Endometrial microvascular endothelial cells (primary cell): ENCODE data around the gene CDCA3. TPM values are rescaled to one million over a fixed set of nuclear protein-coding genes. Genes with fewer than 3 reads are reported as not detected.

Experiments
- in situ Hi-C: cut with HindIII; loops from 2 replicates; pipeline ENCODE4 v1.10.0; 2017; ENCODE audit warnings: low sequenced_read_pairs, low pct_unique_long_range_greater_than_20kb; ENCODE audit errors: inconsistent ontology term
- total RNA-seq: library from RNA; depleted of rRNA; stranded (reverse); fragments of >200 nt; gene quantifications from one replicate; pipeline ENCODE4 v1.2.3, GENCODE V29; 2015; ENCODE audit errors: inconsistent ontology term

CDCA3 gene
- total RNA-seq, 1 donor from 2014 or later, result 50.0 TPM

GRCh38 chr12:6799147-6799546 lies 51.9 kb downstream of the CDCA3 start:
- in situ Hi-C loops, result loop anchor here (10.0 kb wide), 1 partner anchor 74 kb away; the partner anchor contains the start of gene COPS7A

Other genes starting within 250 kb of the CDCA3 start
- gene CHD4, start 243.9 kb downstream of the CDCA3 start, total RNA-seq, result 202 TPM
- gene LPAR5, start 215.3 kb downstream of the CDCA3 start, total RNA-seq, result not detected
- not detected for gene ACRBP, start 203.9 kb downstream of the CDCA3 start, total RNA-seq
- 39.5 TPM for gene ING4, start 188.2 kb downstream of the CDCA3 start, total RNA-seq
- 13.8 TPM for gene ZNF384, start 161.9 kb downstream of the CDCA3 start, total RNA-seq
- gene PIANP, start 150.5 kb downstream of the CDCA3 start, total RNA-seq, result not detected
- 69.5 TPM for gene COPS7A, start 127.2 kb downstream of the CDCA3 start, total RNA-seq
- gene MLF2, start 98.1 kb downstream of the CDCA3 start, total RNA-seq, result 223 TPM
- 238 TPM for gene PTMS, start 84.9 kb downstream of the CDCA3 start, total RNA-seq
- 0.19 TPM for gene LAG3, start 78.8 kb downstream of the CDCA3 start, total RNA-seq
- not detected for gene CD4, start 61.8 kb downstream of the CDCA3 start, total RNA-seq
- gene GPR162, start 29.5 kb downstream of the CDCA3 start, total RNA-seq, result 0.19 TPM
- 32.3 TPM for gene P3H3, start 22.9 kb downstream of the CDCA3 start, total RNA-seq
- 0.74 TPM for gene GNB3, start 10.4 kb downstream of the CDCA3 start, total RNA-seq
- 102 TPM for gene USP5, start 864 bp upstream of the CDCA3 start, total RNA-seq
- gene TPI1, start 16.2 kb upstream of the CDCA3 start, total RNA-seq, result 1,455 TPM
- gene SPSB2, start 22.0 kb upstream of the CDCA3 start, total RNA-seq, result 2.1 TPM
- gene LRRC23, start 53.5 kb upstream of the CDCA3 start, total RNA-seq, result 5.9 TPM
- 9.8 TPM for gene ENO2, start 63.3 kb upstream of the CDCA3 start, total RNA-seq
- 26.8 TPM for gene ATN1, start 76.7 kb upstream of the CDCA3 start, total RNA-seq
- gene RNU7-1, start 92.5 kb upstream of the CDCA3 start, total RNA-seq, result not detected
- 127 TPM for gene C12orf57, start 92.7 kb upstream of the CDCA3 start, total RNA-seq
- 0.09 TPM for gene PTPN6, start 100.1 kb upstream of the CDCA3 start, total RNA-seq
- gene PHB2, start 119.4 kb upstream of the CDCA3 start, total RNA-seq, result 301 TPM
- 39.9 TPM for gene EMG1, start 119.6 kb upstream of the CDCA3 start, total RNA-seq
- gene LPCAT3, start 167.2 kb upstream of the CDCA3 start, total RNA-seq, result 28.2 TPM
- gene C1S, start 209.4 kb upstream of the CDCA3 start, total RNA-seq, result not detected
- gene C1R, start 241.2 kb upstream of the CDCA3 start, total RNA-seq, result 8.8 TPM